Ishikawa (cell line): ENCODE results near the gene B9D2.

ENCODE experiments used
- CEBPB ChIP-seq: IDR thresholded peaks from 2 replicates; pipeline ENCODE4 v1.6.1; 2012
- EGR1 ChIP-seq: IDR thresholded peaks from 2 replicates; pipeline ENCODE4 v1.6.1; 2012
- EP300 ChIP-seq: IDR thresholded peaks from 2 replicates; pipeline ENCODE4 v1.6.1; 2012; ENCODE audit warnings: borderline replicate concordance
- NFIC ChIP-seq: IDR thresholded peaks from 2 replicates; pipeline ENCODE4 v1.6.1; 2012
- RAD21 ChIP-seq: IDR thresholded peaks from 2 replicates; pipeline ENCODE4 v1.6.1; 2012; ENCODE audit warnings: low read depth
- TAF1 ChIP-seq: IDR thresholded peaks from 2 replicates; pipeline ENCODE4 v1.6.1; 2012; ENCODE audit warnings: low read depth, mild to moderate bottlenecking
- TEAD4 ChIP-seq: IDR thresholded peaks from 2 replicates; pipeline ENCODE4 v1.6.1; 2012
- ZBTB7A ChIP-seq: IDR thresholded peaks from 2 replicates; pipeline ENCODE4 v1.6.1; 2012; ENCODE audit warnings: low read depth
- TF ChIP-seq, protein P1 (sequence below): IDR thresholded peaks from 2 replicates; pipeline ENCODE4 v1.6.1; 2012; ENCODE audit warnings: low read depth, mild to moderate bottlenecking

DNA sequence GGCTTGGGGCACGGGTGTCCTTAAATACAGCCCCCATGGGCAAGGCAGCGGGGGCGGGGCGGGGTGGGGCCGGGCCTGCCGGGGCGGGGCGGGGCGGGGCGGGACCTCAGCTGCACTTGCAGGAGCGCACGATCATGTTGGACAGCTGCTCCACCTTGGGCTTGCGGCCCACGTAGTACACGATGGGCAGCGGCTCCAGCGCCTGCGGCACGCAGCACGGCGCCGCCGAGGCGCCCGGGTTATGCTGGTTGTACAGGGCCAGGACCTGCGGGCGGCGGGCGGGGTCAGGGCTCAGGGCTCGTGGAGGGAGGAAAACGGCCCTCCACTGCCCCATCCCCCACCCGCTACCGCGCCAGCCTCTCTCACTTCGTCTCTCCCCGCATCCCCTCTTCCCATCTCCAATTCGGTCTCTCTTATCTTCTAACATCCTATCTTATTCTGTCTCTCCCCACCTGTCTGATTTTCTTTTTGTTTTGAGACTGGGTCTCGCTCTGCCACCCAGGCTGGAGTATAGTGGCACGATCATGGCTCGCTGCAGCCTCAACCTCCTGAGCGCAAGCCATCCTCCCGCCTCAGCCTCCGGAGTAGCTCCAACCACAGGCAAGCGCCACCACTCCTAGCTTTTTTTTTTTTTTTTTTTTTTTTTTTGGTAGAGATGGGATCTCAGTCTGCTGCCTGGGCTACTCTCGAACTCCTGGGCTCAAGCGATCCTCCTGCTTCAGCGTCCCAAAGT, 32.8 kb downstream of the B9D2 start:
- TF ChIP-seq EGR1: no peak
- no peak for TF ChIP-seq CEBPB
- TF ChIP-seq RAD21: no peak
- TF ChIP-seq, protein P1, sequence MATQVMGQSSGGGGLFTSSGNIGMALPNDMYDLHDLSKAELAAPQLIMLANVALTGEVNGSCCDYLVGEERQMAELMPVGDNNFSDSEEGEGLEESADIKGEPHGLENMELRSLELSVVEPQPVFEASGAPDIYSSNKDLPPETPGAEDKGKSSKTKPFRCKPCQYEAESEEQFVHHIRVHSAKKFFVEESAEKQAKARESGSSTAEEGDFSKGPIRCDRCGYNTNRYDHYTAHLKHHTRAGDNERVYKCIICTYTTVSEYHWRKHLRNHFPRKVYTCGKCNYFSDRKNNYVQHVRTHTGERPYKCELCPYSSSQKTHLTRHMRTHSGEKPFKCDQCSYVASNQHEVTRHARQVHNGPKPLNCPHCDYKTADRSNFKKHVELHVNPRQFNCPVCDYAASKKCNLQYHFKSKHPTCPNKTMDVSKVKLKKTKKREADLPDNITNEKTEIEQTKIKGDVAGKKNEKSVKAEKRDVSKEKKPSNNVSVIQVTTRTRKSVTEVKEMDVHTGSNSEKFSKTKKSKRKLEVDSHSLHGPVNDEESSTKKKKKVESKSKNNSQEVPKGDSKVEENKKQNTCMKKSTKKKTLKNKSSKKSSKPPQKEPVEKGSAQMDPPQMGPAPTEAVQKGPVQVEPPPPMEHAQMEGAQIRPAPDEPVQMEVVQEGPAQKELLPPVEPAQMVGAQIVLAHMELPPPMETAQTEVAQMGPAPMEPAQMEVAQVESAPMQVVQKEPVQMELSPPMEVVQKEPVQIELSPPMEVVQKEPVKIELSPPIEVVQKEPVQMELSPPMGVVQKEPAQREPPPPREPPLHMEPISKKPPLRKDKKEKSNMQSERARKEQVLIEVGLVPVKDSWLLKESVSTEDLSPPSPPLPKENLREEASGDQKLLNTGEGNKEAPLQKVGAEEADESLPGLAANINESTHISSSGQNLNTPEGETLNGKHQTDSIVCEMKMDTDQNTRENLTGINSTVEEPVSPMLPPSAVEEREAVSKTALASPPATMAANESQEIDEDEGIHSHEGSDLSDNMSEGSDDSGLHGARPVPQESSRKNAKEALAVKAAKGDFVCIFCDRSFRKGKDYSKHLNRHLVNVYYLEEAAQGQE: no peak
- TF ChIP-seq NFIC: no peak
- no peak for TF ChIP-seq EP300
- no peak for TF ChIP-seq TEAD4
- no peak for TF ChIP-seq ZBTB7A
- no peak for TF ChIP-seq TAF1
